Cortex of kidney (tissue), 1 donor: ENCODE measurements around the gene IER3.

Experiments
- DNase-seq: peaks from one replicate; lab custom pipeline; 2025; lab: John Stamatoyannopoulos, UW

The IER3 gene

GRCh38 chr6:30703821-30704220 lies 40.5 kb downstream of the IER3 start:
- DNase-seq, result no peak

GRCh38 chr6:30703011-30703410 lies 41.3 kb downstream of the IER3 start:
- DNase-seq, result no peak

GRCh38 chr6:30700340-30700739 lies 44.0 kb downstream of the IER3 start:
- DNase-seq, result no peak

- no peak for DNase-seq
Observed at GRCh38 chr6:30696432-30696831, 47.9 kb downstream of the IER3 start.
